HG03469 (cell line): ENCODE results near the gene DDX27.
"Not testable (repeated sequence)": the region's sequence is repeated elsewhere in the genome, so short reads cannot be mapped to it uniquely, and the experiment has no call there.

ENCODE experiments used
- ATAC-seq: cut with Tn5 transposase; IDR thresholded peaks from one replicate; pipeline ENCODE4 v1.9.1; 2021; ENCODE audit warnings: mild to moderate bottlenecking, moderate library complexity, moderate number of reproducible peaks; ENCODE audit not compliant: unreplicated experiment

Gene DDX27

DNA sequence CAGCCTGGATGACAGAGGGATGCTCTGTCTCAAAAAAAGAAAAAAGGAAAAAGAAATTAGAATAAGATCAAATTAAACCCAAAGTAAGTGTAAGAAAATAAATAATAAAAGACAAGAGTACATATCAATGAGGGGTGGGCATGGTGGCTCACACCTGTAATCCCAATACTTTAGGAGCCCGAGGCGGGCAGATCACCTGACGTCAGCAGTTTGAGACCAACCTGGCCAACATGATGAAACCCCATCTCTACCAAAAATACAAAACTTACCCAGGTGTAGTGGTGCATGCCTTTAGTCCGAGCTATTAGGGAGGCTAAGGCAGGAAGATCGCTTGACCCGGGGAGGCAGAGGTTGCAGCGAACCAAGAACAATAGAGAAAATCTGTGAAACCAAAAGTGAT, 16.2 kb upstream of the DDX27 start:
- ATAC-seq = no peak

DNA sequence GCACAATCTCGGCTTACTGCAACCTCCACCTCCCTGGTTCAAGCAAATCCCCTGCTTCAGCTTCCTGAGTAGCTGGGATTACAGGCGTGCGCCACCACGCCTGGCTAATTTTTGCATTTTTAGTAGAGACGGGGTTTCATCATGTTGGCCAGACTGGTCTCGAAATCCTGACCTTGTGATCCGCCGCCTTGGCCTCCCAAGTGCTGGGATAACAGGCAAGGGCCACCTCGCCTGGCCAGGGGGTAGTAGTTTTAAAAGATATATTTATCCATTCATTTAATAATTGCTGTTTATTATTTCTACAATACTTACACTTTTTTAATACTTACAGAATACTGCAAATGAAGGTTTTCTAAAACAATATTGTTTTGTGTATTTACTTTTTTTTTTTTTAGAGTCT, 15.5 kb upstream of the DDX27 start:
- no peak for ATAC-seq

DNA sequence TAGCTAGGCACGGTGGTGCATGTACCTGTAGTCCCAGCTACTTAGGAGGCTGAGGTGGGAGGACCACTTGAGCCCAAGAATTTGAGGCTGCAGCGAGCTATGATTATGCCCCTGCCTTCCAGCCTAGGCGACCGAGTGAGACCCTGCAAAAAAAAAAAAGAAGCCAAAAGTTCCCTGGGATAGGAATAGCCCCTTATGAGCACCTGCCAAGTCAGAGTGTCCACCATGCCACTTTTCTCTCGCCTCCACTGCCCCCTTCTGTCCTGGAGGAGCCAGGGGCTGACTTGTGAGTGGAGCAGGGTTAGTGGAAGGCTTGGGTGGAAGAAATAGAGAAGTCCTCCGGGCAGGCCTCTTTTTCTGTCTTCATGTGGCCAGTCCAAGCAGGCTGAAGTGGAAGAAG, 12.1 kb upstream of the DDX27 start:
- ATAC-seq = no peak

DNA sequence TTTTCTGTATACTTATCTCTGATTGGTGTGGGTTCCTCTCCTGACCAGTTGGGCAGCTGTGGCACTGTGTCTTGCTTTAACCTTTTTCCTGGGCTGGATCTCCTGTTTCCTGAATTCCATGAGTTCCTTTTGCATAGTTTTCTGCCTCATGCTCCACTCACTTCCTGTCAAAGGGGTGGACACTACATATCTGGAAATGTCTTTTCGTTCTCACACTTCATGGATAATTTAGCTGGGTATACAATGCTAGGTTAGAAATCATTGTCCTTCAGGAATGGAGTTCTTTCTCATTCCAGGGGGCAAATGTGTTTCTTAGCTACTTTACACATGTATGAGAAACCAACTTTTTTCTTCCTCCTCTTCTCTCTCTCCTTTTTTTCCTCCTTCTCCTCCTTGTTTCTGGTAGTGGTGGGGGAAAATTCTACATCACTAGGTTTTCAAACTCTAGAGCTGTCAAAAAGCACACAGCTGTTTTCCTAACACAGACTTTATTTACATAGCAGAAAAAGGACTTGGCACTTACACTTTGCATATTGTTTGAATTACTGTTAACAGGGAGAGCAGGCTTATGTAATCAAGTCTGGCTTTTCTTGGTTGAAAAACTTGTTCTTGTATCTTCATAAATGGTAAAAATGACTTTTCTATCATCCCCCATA, 9.0 kb upstream of the DDX27 start:
- no peak for ATAC-seq

DNA sequence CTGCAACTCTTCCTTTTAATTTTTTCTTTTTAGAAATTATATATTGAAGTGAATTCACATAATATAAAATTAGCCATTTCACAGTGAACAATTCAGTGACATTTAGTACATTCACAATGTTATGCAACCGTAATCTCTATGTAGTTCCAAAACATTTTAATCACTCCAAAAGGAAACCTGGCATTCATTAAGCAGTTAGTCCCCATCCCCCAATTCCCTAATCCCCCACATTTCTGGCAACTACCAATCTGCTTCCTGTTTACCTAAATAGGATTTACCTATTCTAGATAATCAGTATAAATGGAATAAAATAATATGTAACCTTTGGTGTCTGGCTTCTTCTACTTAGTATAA, 8.5 kb upstream of the DDX27 start:
- no peak for ATAC-seq

DNA sequence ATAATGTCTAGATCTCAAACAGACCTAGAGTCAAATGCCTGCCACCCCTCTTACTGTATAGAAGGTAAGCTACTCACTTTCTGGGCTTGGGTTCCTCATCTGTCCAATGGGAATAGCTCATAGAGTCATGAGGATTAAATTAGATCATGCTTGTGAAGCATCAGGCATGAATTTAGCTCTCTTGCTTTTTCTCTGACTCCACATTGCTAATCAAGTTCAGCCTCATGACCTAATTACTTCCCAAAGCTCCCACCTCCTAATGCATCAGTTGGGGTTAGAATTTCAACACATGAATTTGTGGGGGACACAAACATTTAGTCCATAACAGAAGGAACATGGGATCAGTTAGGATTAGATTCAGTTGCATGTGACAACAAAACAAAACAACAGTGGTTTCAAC, 4.6 kb upstream of the DDX27 start:
- ATAC-seq = no peak

DNA sequence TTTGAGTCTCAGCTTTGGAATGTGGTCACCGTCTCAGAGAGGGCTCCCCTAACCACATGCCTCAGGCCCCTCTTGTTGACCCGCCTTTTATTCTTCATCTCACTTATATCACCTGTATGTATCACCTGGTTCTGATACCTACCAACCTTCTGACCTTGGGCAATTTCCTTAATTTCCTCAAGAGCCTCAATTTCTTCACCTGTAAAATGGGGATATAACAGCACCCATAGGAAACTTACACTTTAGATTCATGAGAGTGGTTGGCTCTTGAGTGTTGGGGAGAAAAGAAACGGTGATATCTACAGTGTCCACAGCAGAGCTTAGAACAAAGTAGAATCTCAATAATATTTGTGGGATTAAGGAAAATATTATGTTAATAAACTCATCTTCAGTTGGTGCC, 4.0 kb upstream of the DDX27 start:
- ATAC-seq = no peak

DNA sequence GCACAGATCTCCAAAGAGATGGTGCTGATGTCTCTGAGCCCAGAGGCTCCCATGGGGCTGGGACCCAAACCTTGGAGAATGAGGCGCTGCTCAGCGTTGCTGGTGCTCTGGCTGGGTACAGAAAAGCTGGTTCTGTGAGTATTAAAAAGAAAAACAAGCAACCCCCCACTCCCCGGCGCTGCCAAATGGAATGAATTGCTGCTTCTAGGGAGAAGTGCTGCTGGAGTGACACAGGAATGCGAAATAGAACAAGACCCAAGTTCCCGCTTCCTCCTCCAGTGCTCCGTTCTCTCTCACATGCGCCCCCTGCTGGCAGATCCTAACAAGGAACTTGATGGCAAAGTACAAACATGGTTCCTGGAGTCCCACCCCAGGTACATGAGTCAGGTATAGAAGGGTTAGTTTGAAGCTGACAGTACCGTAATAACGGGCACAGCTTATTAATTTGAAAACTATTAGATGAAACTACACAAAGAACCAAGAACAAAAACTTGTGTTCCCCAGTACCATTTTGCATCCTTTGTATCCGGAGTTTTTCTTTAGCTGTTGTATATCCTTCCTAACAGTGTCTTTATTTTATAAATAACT, 2.1 kb upstream of the DDX27 start:
- no peak for ATAC-seq

DNA sequence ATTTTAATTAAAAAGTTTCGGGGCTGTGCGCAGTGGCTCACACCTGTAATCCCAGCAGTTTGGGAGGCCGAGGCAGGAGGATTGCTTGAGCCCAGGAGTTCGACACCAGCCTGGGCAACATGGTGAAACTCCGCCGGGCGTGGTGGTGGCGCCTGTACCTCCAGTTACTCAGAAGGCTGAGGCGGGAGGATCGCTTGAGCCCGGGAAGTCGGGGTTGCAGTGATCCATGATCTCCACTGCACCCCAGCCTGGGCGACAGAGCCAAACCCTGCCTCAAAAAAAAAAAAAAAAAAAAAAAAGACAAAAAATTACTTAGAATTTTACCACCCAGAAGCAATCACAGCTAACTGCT, 501 bp upstream of the DDX27 start:
- not testable (repeated sequence) for ATAC-seq

DNA sequence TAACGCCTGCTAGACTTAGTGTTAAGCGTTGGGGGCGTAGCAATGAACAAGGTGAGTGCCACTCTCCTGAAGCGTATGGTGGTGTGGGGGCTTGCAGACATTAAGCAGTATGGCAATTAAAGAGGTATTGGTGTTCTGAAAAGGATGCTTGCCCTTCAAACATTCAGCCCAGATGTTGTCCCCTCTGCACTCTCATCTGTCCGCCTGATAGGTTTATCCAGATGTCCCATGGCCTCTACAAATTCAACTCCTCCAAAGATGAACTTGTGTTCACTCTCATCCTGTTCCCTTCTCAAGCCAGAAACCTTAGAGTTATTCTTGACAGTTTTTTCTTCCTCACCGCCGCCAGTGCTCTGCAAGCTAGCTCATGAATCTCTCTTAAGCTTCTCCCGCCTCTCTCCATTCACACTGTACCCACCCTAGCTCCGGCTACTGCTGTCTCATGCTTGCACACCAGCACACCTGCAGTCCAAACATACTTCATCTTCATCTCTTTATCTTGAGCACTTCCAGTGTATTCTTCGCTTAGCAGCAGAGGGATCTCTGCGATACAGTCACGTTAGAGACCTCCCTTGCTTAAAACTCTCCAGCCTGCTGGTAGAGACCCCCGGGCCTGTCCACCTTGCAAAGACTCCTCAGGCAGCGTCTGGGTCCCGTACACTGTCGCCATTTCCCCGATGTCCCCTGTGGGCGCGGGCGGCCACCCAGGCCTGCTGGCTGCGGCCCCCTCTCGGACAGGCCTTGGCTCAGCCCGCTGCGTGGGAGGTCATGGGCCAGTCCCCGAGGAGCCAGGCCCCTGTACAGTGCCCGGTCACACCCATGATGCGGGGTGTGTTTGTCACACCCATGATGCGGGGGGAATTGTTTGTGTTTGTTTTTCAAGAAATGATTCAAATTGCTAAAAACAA, 962 bp downstream of the DDX27 start:
- no peak for ATAC-seq

DNA sequence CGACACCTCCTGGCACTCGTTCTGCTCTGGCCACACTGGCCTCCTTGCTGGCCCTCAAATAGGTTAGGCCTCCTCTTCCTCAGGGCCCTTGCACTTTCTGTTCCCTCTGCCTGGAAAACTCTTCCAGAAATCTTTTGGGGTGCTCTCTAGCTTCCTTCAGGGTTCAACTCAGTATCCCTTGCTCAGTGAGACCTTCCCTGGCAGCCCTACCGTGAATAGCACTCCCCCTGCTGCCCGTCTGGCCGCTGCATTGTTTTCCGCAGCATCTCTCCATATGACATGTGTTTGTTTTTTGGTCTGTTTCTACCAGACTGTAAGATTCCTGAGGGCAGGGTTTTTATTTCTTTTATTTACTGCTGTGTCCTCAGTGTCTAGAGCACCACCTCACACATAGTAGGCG, 6.7 kb downstream of the DDX27 start:
- no peak for ATAC-seq

DNA sequence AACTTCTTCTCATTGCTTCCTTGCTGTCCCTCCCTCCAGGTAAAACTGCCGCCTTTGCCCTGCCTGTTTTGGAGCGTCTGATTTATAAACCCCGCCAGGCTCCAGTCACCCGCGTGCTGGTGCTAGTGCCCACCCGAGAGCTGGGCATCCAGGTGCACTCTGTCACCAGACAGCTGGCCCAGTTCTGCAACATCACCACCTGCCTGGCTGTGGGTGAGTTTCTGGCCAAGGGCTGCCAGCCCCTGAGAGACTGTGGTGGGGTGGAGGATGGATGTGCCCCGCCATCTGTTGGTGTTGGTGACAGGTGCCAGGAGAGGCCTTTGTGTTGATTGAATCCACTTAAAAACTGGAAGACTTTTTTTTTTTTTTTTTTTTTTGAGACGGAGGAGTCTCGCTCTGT, 9.5 kb downstream of the DDX27 start:
- no peak for ATAC-seq

DNA sequence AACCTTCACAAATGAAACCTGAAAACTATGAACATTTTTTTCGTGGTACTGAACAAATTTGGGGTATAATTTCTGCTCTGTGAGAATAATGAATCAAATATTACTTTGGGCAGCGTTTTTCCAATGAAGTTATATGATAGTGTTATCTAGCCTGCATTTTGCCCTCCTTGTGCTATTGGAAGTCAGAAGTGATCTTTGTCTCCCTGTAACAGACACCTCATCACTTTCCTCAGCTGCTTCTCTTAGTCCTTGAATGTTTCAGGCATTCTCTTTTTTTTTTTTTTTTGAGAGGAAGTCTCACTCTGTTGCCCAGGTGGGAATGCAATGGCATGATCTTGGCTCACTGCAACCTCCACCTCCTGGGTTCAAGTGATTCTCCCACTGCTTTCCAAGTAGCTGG, 10.2 kb downstream of the DDX27 start:
- no peak for ATAC-seq

DNA sequence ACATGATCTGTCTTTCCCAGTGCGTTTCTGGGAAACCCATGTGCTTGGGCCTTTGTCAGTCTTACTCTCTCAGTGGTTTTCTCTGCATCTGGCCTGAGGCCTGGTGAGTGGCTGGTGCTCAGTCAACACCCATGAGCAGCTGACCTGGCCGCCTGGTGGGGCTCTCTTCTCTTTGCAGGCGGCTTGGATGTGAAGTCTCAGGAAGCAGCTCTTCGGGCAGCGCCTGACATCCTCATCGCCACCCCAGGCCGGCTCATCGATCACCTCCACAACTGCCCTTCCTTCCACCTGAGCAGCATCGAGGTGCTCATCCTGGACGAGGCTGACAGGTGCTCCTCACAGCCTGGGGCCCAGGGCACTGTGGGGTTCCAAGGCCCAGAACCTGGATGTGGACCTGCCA, 10.8 kb downstream of the DDX27 start:
- no peak for ATAC-seq

DNA sequence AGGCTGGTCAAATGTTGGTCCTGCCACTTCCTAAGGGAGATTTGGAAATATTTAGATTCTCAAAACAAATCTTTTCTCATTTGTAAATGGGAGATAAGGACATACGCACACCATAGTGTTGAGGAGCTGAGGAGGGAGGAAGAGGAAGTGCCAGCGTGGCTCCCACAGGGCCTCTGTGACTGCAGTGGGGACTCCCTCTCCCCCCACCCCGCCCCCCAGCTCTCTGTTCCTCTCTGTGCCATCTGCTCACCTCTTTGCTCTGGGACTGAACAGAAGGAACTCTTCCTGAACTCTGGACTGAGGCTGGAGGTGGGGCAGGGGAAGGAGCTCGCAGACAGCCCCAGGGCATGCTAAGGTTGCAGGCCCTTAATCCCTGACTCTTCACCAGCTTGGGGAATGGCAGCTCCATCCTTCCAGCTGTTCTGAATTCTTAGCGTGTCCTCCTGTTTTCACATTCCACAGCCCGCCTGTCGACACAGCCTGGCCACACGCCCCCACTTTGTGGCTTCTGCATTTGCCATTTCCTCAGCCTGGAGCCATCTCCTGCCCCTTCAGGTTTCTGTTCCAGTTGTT, 11.4 kb downstream of the DDX27 start:
- ATAC-seq = no peak

DNA sequence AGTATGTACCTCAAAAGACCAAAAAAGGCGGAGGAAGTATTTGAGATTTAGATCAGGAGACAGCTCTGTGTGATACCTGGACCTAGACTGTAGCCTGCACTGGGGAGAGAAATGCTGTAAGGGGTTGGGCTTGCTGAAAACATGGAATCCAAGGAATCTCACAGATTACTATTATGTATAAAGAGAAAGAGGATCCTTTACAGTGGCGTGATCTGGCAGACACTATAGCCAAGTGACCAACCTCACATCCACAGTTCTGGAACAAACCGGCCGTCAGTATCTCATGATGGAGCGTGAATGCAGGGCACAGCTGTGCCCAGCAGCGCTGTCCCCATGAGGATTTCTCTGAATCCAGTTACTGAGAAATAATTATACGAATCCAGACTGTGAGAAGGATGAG, 12.3 kb downstream of the DDX27 start:
- ATAC-seq = no peak

DNA sequence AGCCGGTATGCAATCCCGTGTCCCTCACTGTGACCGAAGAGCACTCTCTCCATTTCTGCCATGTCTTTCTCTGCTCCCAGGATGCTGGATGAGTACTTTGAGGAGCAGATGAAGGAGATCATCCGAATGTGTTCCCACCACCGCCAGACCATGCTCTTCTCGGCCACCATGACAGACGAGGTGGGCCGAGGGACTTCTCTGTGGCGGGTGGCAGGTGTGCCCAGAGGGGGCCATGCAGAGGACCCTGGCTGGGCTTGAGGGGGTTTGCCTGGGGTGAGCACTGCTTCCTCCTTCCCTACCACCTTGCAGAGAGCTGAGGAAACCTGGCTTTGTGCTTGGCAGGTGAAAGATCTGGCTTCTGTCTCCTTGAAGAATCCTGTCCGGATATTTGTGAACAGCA, 14.0 kb downstream of the DDX27 start:
- no peak for ATAC-seq

DNA sequence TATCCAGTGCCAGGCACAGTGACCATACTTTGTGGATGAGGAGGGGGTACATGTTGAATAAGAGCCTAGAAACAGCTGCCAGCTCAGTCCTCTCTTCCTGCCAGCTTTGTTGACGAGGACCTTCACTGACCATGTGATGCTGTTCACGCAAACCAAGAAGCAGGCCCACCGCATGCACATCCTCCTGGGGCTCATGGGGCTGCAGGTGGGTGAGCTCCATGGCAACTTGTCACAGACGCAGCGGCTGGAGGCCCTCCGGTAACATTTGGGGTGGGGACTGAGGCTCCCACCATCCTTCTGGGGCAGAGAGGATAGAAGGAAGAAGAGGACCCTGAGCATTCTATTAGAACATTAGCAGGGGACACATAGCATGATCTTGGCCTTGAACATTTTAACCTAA, 15.6 kb downstream of the DDX27 start:
- no peak for ATAC-seq

DNA sequence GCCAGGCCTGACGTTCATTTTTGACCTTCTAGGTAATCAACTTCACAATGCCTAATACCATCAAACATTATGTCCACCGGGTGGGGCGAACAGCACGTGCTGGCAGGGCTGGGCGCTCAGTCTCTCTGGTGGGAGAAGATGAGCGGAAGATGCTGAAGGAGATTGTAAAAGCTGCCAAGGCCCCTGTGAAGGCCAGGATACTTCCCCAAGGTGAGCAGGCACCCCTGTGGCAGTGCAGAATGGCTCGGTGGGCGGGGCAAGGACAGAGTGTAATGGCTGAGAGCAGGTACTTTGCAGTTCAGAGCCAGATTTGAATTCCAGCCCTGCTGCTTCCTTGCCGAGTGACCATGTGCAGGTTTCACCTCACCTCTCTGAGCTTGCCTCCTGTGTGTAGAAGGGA, 17.1 kb downstream of the DDX27 start:
- ATAC-seq = no peak

DNA sequence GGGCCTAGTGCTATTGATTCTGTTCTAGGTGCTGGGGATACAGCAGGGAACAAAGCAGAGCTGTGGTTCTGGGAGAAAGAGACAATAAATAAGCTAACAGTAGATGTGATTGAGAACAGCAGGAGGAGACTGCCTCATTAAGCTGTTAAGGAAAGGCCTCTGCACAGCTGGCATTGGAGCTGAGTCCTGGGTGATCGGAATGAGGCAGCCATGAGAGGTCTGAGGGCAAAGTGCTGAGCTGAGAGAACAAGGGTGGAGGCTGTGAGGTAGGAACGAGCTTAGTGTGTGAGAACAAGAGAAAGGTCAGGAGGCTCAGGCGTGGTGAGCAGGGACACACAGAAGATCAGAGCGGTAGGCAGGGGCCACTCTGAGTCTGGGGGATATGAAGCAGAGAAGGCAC, 18.3 kb downstream of the DDX27 start:
- no peak for ATAC-seq

DNA sequence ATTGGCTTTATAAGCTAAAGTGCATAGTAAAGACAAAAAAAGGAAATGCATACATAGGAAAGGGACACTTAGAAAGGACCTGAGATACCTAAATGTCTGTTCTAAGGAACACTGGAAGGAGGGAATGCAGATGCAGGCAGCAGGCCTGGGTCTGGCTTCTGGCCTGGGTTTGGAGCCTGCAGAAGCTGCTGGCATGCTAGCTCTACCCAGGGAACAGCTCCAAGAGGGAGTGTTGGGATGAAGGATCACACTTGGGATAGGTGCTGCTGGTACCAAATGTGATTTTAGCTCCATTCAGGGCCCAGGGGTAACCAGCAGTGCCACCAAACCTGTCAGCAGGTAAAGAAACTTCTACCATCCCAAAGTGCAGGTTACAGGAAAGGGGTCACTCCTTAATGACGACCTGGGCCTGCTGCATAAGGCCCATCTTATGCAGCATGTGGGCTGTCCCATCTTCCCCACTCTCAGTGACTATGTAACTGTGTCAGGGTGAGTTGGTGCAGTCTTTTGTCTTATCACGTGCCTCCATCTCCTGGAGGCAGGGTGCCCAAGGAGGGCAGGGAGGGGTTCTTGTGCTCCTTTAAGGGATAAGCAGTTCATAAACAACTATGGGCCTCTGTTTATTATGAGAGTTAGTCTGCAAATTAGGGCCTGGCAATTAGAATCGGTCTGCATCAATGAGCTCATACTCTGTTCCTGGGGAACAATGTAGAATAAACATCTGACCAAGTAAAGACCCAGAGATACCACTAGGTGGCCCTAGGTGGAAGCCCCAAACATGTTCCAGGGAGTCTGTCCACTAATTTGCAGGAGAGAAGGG, 26.9 kb downstream of the DDX27 start:
- ATAC-seq = no peak
